SU-DHL-6 (cell line): ENCODE results near the gene HYDIN.

Experiments used
- CTCF ChIP-seq: fragments of 200-600 bp; sonication (generic); IDR thresholded peaks from one replicate; pipeline ENCODE4 v1.5.1; 2017; ENCODE audit warnings: antibody characterized with exemption, mild to moderate bottlenecking, low read length, moderate library complexity; ENCODE audit not compliant: insufficient read depth, poor library complexity, severe bottlenecking
- EZH2phosphoT487 ChIP-seq: fragments of 200-600 bp; sonication (generic), shearing (Covaris generic); conservative IDR thresholded peaks from 2 replicates; pipeline ENCODE4 v1.6.1; 2018; ENCODE audit warnings: mild to moderate bottlenecking, antibody characterized with exemption, low read length, moderate library complexity, mixed read lengths

- TF ChIP-seq CTCF (no peak), EZH2phosphoT487 (no peak)
Observed at GRCh38 chr16:71258372-71258771, 27.9 kb upstream of the HYDIN start.
